ENCODE data around the gene STX7. TPM values are rescaled to one million over a fixed set of nuclear protein-coding genes. Genes with fewer than 3 reads are reported as not detected.

STX7 gene
- polyA plus RNA-seq, 1 donor = 86.6 TPM

GRCh38 chr6:132478674-132479073 is 34.2 kb downstream of the STX7 start:
- DNase-seq = no peak

- no peak for DNase-seq
Measured at GRCh38 chr6:132478266-132478665, 34.6 kb downstream of the STX7 start.

- DNase-seq = no peak
Measured at GRCh38 chr6:132476688-132477087, 36.2 kb downstream of the STX7 start.

GRCh38 chr6:132475925-132476324 is 37.0 kb downstream of the STX7 start:
- no peak for DNase-seq

GRCh38 chr6:132471787-132472186 is 41.1 kb downstream of the STX7 start:
- DNase-seq = no peak

GRCh38 chr6:132466952-132467351 is 46.0 kb downstream of the STX7 start:
- no peak for DNase-seq

GRCh38 chr6:132465530-132466485 is 47.1 kb downstream of the STX7 start:
- DNase-seq = no peak

- DNase-seq = no peak
Measured at GRCh38 chr6:132464538-132465256, 48.2 kb downstream of the STX7 start.

- DNase-seq = no peak
Measured at GRCh38 chr6:132461958-132462357, 51.0 kb downstream of the STX7 start.

- no peak for DNase-seq
Measured at GRCh38 chr6:132459605-132459952, 53.3 kb downstream of the STX7 start.

- DNase-seq = no peak
Measured at GRCh38 chr6:132458887-132459604, 53.9 kb downstream of the STX7 start.

- no peak for DNase-seq
Measured at GRCh38 chr6:132456700-132457143, 56.2 kb downstream of the STX7 start.

GRCh38 chr6:132446855-132447241 is 66.1 kb downstream of the STX7 start:
- no peak for DNase-seq

- DNase-seq = no peak
Measured at GRCh38 chr6:132446141-132446854, 66.6 kb downstream of the STX7 start.

GRCh38 chr6:132445201-132445951 is 67.5 kb downstream of the STX7 start:
- no peak for DNase-seq

- no peak for DNase-seq
Measured at GRCh38 chr6:132443206-132443605, 69.7 kb downstream of the STX7 start.

GRCh38 chr6:132430110-132430509 is 82.8 kb downstream of the STX7 start:
- no peak for DNase-seq

- no peak for DNase-seq
Measured at GRCh38 chr6:132425176-132425575, 87.7 kb downstream of the STX7 start.

GRCh38 chr6:132423839-132424238 is 89.1 kb downstream of the STX7 start:
- no peak for DNase-seq

- DNase-seq = no peak
Measured at GRCh38 chr6:132418235-132418965, 94.5 kb downstream of the STX7 start.
